Stimulated activated naive CD8-positive, alpha-beta T cell treated with anti-CD3 and anti-CD28 coated beads, Interleukin-15, Interleukin-2, amounts not matched to agents 100 U/mL and 50 U/mL, for 24 hours (primary cell): ENCODE results near the gene RAMP2.

Source experiments
- ATAC-seq: fragments of 150-1000 bp; cut with Tn5 transposase; one replicate; pipeline ENCODE4 v1.10.0; 2021
- DNase-seq: peaks from one replicate; pipeline ENCODE4 v3.0.0; 2021

Gene RAMP2

GRCh38 chr17:42795061-42795460 lies 34.0 kb downstream of the RAMP2 start:
- DNase-seq: no peak
- no peak for ATAC-seq

DNA sequence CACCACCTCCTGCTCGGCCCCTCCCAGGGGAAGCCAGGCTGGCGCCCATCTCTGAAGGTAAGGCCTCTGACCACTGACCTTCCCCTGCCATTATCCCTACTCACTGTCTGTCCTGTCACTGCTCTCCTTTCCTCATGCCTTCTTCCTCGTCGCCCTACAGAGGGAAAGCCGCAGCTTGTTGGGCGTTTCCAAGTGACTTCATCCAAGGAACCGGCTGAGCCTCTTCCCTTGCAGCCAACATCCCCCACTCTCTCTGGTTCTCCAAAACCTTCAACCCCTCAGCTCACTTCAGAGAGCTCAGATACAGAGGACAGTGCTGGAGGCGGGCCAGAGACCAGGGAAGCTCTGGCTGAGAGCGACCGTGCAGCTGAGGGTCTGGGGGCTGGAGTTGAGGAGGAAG lies 34.4 kb downstream of the RAMP2 start:
- ATAC-seq (no peak), DNase-seq (no peak)

GRCh38 chr17:42796066-42796758 lies 35.2 kb downstream of the RAMP2 start:
- DNase-seq (no peak), ATAC-seq (no peak)

- DNase-seq (no peak), ATAC-seq (no peak)
Measured at GRCh38 chr17:42797067-42798007, 36.3 kb downstream of the RAMP2 start.

- no peak for ATAC-seq
- no peak for DNase-seq
Measured at GRCh38 chr17:42798011-42798382, 37.0 kb downstream of the RAMP2 start.

GRCh38 chr17:42798383-42799380 lies 37.7 kb downstream of the RAMP2 start, which contains the start of the genes CNTD1 and COA3:
TSS of gene CNTD1 (plus strand) at chr17:42798861. CDS start at chr17:42799068, 207 bp downstream.
TSS of gene COA3 (minus strand) at chr17:42798704. CDS start at chr17:42798681, 23 bp downstream.
- peak; percentile 98 for ATAC-seq
- peak; percentile 88 for DNase-seq

- no peak for DNase-seq
- ATAC-seq: no peak
Measured at GRCh38 chr17:42803074-42803883, 42.3 kb downstream of the RAMP2 start.

DNA sequence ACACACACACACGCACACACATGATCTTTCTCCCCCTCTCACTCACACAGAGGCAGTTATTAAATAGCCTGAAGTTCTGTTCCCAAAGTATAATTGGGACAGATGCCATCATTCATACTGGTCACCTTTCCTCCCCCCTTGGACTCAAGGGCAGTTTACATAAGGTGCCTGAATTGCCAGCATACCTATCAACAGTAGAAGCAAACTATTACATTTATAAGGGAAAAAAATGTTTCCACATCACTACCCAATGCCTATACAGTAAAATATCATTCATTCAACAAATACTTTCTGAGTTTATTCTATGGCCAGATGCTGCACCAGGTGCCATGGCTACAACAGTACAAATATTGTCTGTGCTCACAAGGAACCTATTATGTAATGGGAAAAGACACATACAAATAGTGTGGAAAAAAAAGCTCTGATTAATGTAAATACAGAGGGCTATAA lies 43.9 kb downstream of the RAMP2 start:
- ATAC-seq (no peak), DNase-seq (no peak)

GRCh38 chr17:42806249-42806648 lies 45.2 kb downstream of the RAMP2 start:
- DNase-seq: no peak

DNA sequence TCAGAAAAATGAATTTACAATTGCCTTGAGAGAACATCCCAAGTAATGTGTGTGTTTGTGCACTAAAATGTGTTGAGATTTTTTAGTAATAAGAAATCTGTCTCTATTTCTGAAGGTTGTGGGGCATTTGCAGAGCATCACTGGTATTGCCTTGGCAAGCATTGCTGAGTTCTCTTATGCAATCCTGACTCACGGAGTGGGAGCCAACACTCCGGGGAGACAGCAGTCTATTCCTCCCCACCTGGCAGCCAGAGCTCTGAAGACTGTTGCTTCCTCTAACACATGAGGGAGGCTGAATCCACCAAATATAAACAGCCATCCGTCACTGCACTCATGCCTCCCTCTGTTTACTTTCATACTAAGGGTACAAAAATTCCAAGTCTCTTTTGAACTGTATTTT lies 48.2 kb downstream of the RAMP2 start:
- no peak for DNase-seq

More at GRCh38 chr17:42806249-42806648, 45.2 kb downstream of the RAMP2 start:
- ATAC-seq: no peak

More for the DNA sequence above, 48.2 kb downstream of the RAMP2 start:
- ATAC-seq: no peak
